Measurements from ENCODE around the gene CDH5.

DNA sequence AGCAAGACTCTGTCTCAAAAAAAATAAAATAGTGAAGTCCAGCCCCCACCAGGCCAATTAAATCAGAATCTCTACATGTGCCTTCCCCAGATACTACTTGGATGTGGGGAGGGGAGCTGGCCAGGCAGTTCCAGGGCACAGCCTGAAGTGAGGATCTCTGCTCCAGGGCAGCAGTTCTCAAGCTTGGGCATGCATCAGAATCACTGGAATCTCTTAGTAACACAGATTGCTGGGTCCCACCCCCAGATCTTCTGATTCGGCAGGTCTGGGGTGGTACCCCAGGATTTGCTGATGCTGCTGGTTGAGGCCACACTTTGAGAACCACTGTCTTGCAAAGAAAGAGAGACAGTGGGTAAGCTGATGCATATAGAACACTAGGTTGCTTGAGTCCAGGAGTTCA is 8.3 kb upstream of the CDH5 start:
- TF ChIP-seq, protein P1, sequence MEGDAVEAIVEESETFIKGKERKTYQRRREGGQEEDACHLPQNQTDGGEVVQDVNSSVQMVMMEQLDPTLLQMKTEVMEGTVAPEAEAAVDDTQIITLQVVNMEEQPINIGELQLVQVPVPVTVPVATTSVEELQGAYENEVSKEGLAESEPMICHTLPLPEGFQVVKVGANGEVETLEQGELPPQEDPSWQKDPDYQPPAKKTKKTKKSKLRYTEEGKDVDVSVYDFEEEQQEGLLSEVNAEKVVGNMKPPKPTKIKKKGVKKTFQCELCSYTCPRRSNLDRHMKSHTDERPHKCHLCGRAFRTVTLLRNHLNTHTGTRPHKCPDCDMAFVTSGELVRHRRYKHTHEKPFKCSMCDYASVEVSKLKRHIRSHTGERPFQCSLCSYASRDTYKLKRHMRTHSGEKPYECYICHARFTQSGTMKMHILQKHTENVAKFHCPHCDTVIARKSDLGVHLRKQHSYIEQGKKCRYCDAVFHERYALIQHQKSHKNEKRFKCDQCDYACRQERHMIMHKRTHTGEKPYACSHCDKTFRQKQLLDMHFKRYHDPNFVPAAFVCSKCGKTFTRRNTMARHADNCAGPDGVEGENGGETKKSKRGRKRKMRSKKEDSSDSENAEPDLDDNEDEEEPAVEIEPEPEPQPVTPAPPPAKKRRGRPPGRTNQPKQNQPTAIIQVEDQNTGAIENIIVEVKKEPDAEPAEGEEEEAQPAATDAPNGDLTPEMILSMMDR (IDR thresholded peaks at IDR 0.05), result no peak
- no peak for TF ChIP-seq POLR2A (IDR thresholded peaks at IDR 0.05)
